Measurements from ENCODE around the gene IGSF3. TPM values are rescaled to one million over a fixed set of nuclear protein-coding genes. Genes with fewer than 3 reads are reported as not detected.
"Not testable (repeated sequence)": the region's sequence is repeated elsewhere in the genome, so short reads cannot be mapped to it uniquely, and the experiment has no call there.

The IGSF3 gene
- total and polyA plus RNA-seq, 9 donors: 0.38 to 2.1 (median 1.0) TPM

DNA sequence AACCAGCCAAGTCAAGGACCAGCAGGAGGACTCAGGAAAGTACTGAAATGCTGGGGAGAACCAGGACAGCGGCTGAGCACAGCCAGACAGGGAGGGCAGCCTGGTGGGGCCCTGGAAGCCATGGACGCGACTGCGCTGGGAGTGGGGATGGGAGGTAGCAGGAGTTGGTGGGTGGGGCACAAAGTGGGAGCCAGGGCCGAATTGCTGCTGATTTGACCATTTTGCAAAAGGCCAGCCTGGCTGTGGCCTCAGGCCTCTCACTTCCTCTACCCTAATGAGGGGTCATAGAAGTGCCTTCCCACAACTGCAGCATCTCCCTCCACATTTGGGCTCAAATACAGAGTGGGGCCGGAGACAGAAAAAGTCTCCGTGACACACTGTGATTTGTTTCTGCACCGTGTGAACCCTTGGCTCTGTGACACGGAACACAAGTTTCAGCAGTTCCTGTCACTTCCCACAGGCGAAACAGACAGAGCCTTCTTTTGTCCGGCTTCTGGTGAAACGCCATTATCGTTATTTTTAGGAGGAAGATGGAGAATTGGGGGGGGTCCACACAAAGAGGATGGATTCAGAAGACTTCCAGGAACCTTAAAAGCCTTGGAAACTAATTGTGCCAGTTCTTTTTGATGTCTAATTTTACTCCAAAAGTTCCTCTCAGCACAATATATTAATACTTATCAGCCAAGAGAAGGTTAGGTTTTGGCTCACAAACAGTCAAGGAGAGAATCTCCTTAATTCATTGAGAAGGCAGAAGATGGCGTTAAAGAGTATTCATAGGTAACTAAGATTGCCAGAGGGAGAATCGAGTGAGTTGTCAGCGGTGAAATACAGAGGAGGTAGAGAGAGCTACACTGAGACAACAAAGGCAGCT is 21.5 kb downstream of the IGSF3 start:
- DNase-seq; H3K9me3 ChIP-seq; H3K4me1 ChIP-seq (ENCODE audit: insufficient read depth); H3K4me3 ChIP-seq; H3K27me3 ChIP-seq; intact Hi-C loops (cut with DNase I); H3K27ac ChIP-seq; H3K36me3 ChIP-seq: not testable (repeated sequence)
- WGBS, 3 donors: 67 to 74% (median 69%) methylated on average over 16 of the region's 16 CpGs

DNA sequence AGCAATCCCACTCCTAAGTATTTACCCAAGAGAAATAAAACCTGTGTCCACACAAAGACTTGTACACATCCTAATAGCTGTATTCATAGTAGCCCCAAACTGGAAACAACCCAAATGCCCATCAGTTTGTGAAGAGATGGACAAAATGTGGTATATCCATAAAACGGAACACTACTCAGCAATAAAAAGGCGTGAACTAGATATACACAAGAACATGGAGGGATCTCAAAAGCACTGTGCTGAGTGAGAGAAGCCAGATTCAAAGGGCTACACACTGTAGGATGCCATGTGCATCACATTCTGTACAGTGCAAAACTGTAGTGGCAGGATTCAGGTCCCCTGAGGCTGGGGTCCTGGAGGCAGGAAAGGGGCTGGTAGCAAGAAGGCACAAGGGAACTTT is 22.5 kb downstream of the IGSF3 start:
- H3K9me3 ChIP-seq; H3K4me3 ChIP-seq; intact Hi-C loops (cut with DNase I); H3K36me3 ChIP-seq; H3K4me1 ChIP-seq (ENCODE audit: insufficient read depth); DNase-seq; H3K27me3 ChIP-seq; H3K27ac ChIP-seq: not testable (repeated sequence)
- 95 to 100% (median 95%) methylated on average over 2 of the region's 2 CpGs for WGBS, 3 donors

DNA sequence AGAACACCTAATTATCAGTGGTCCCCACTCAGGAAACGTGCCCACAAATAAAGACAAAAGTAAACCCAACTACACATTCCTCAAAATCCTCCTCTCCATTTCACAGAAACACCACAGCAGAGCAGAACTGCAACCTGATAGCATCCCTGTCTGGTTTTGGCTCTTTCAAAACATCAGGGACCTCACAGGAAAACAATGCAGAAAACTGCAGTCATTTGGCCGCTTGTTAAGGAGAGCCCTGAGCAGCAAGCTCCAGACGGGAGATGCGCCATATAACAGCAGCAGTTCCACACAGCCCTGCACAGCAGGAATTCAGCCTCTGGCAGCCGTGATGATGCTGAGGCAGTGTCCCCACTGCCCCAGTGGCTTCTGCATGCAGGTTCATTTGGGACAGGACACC is 23.4 kb downstream of the IGSF3 start:
- H3K27ac ChIP-seq; H3K4me3 ChIP-seq; H3K4me1 ChIP-seq (ENCODE audit: insufficient read depth); DNase-seq; H3K27me3 ChIP-seq; H3K9me3 ChIP-seq; intact Hi-C loops (cut with DNase I); H3K36me3 ChIP-seq: not testable (repeated sequence)
- WGBS, 3 donors: 46 to 54% (median 47%) methylated on average over 4 to 5 of the region's 5 CpGs

DNA sequence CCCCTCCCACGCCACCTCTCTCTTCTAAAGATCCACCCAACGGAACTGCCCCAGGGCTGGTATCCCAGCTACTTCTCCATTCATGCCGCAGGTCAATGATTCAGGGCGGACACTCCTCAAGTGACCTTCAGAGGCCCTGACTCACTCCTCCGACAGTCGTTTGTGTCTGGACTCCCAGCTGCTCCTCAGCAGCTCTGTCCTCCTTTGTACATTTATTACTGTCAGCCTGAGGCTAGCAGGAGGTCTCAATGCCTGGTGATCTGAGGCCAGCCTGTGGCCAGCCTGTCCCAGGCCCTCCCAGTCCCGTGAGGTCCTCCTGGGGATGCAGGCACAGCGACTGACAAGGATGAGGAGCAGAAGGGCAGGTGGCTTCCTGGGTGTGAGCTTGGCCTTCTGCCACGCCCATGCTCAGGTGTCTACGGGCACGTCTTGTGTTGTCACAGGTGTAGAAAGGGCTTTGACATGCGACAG is 24.2 kb downstream of the IGSF3 start:
- H3K27me3 ChIP-seq; H3K36me3 ChIP-seq; DNase-seq; H3K4me3 ChIP-seq; intact Hi-C loops (cut with DNase I); H3K9me3 ChIP-seq; H3K4me1 ChIP-seq (ENCODE audit: insufficient read depth); H3K27ac ChIP-seq: not testable (repeated sequence)
- 69 to 80% (median 69%) methylated on average over 12 of the region's 12 CpGs for WGBS, 3 donors

DNA sequence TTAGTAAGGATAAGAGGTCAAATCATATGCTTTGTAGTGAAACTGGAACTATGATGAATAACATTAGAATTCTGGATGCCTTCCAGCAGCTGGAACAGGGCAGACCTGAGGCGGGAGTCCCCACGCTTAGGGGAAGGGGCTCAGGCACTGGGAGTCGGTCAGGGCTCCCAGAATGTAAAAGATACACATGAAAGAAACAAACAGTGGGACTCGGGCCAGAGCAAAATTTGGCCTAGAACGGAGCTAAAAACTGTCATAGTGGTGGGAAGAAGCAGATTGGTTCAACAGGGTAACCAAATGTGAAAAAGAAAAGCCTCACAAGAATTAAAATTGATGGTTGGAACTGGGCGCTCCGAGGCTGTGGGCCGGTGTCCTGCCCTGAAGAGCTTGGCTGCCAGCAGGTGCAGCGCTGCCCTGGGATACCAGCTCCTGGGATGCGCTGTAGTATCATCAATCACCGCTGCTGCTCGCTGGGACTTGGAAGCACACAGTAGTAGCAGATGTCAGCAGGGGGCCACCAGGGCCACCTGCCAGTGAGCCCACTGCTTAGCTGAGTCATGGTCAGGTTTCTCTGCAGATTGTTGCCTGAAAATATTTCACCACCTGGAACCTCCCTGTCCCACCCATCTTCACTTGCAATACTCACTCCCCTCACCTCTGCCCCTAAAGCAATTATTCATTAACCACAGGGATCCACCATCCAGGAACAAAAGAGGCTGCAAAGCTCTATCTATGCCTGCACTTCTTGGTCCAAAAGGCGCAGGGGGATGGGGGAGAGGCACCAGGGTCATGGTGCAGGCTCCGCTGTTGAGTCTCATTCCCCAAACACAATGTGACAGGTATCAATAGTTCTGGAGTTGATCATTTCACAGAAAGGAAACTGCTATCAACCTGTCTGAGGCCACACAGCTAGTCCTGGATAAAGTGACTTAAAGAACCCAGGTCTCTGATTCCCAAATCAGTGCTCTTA is 24.9 kb downstream of the IGSF3 start:
- H3K27ac ChIP-seq; H3K36me3 ChIP-seq; intact Hi-C loops (cut with DNase I); H3K27me3 ChIP-seq; H3K4me1 ChIP-seq (ENCODE audit: insufficient read depth); H3K9me3 ChIP-seq; H3K4me3 ChIP-seq; DNase-seq: not testable (repeated sequence)
- WGBS, 3 donors: 42 to 51% (median 43%) methylated on average over 14 of the region's 14 CpGs

DNA sequence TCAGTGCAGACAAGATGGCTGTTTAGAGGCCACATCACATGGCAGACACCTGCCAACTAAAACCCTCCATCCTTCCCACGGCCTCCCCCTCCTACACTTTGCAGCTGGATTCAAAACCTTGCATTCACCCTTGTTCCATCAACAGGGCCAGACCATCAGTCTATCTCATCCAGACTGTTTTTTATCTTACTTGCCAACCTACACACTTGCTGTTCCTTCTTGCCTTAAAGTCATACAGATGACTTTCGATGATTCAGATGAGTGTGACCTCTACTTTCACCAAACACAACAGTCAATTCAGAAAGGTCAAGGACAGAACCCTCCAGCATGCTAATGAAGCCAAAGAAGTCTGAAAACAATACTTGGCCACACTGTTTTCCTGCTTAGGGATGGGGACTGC is 29.9 kb downstream of the IGSF3 start:
- H3K36me3 ChIP-seq; intact Hi-C loops (cut with DNase I); H3K4me1 ChIP-seq (ENCODE audit: insufficient read depth); H3K9me3 ChIP-seq; H3K27me3 ChIP-seq; DNase-seq; H3K27ac ChIP-seq; H3K4me3 ChIP-seq: not testable (repeated sequence)
- 45 to 62% (median 60%) methylated on average over 2 of the region's 2 CpGs for WGBS, 3 donors

DNA sequence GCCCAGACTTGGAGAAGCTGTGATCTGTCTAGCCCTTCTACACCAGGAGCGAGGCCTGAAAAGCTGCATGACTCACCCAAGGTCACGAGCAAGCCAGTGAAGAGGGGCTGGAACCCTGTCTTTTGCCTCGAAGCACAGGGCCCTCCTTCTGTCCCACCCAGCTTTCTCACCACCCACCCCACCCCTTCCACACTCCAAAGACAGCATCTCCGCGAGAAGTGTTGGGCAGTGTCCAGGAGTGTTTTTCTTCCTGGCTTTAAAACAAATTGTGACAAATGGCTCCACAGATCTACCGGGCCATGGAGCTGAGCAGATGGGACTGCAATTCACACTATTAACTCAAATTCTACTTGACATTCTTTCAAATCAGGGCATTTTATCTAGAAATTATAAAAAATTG is 30.9 kb downstream of the IGSF3 start:
- H3K4me3 ChIP-seq; intact Hi-C loops (cut with DNase I); H3K9me3 ChIP-seq; H3K27ac ChIP-seq; H3K27me3 ChIP-seq; DNase-seq; H3K4me1 ChIP-seq (ENCODE audit: insufficient read depth); H3K36me3 ChIP-seq: not testable (repeated sequence)
- WGBS, 3 donors: 44 to 50% (median 48%) methylated on average over 6 of the region's 6 CpGs

DNA sequence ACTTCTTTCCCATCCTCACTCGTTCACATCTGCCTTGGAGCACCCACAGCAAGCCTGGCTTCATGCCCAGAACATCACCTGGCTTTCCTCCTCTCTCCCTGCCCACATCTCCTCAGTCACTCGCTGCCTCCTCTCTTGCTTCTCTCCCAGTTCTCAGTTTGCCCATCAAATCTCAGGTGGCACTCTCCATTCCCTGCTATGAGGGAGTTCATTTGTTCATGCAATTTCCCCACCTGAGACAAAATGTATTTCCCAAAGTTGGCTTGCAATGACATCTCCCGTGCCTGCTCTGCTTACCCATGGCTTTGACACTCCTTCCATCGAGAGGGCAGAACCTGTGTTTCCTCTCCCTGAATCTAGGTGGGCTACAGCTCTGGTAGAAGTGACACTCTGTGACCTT is 33.1 kb downstream of the IGSF3 start:
- 66 to 88% (median 74%) methylated on average over 4 of the region's 4 CpGs for WGBS, 3 donors
- H3K27me3 ChIP-seq; H3K4me1 ChIP-seq (ENCODE audit: insufficient read depth); DNase-seq; H3K36me3 ChIP-seq; H3K4me3 ChIP-seq; intact Hi-C loops (cut with DNase I); H3K9me3 ChIP-seq; H3K27ac ChIP-seq: not testable (repeated sequence)

DNA sequence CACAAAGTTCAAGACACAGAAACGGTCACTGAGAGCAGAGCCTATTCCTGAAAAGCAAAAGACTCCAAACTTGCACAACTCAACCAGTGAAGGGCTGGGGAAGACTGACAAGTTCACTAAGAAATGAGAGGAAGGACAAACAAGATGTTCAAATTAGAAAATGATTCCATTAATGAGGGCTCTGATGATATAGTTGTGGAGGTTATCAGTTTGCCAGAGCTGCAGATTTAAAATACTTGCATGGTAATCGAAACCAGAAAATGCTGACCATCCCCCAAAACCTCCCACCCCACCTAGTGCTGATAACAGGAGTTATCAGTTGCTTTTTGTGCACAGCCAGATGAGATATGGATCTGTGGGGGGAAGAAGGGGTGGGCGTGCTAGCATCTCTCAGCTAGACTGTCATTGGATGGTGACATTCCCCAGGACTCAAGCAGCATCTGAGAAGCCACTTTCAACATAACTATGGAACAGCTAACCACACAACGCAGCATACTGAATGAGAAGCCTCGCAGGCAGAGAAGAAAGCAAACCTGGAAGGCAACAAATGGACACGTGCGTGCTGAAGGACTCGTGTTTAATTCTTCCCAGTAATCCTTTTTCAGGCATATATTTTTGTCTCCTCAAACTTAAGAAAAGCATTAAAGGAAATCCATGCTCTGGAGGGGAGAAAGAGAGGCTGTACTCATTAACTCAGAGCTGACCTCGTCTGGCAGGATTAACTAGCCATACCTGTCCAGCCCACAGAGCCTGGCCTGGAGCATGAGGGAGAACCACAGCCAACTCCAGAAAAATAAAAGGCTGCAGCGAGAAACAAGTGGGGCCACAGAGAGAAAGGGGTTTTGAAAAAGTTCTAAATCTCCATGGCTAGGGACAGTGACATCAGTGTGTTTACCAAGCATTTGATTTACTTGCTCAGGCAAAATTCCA is 35.3 kb downstream of the IGSF3 start:
- H3K27ac ChIP-seq; H3K4me1 ChIP-seq (ENCODE audit: insufficient read depth); DNase-seq; H3K27me3 ChIP-seq; intact Hi-C loops (cut with DNase I); H3K9me3 ChIP-seq; H3K4me3 ChIP-seq; H3K36me3 ChIP-seq: not testable (repeated sequence)
- 46 to 65% (median 52%) methylated on average over 10 of the region's 10 CpGs for WGBS, 3 donors

DNA sequence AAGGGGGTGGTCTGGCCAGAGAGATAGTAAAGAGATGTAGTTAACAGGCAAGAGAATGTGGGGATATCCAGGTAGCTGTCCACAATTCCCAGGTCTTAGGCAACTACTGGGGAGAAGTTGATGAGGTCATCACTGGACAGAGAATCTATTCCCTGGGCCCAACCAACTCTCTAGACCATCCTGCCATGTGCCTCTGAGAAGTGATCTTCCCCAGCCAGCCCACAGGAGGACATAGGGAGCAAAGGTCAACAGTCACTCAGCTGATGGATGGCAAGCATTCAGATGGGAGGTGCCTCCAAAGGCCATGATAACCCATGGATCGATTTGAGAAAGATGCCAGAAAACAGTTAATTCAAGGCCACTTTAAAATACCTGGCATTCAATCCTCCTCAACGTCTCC is 36.0 kb downstream of the IGSF3 start:
- H3K4me1 ChIP-seq (ENCODE audit: insufficient read depth); H3K9me3 ChIP-seq; H3K27ac ChIP-seq; DNase-seq; H3K4me3 ChIP-seq; intact Hi-C loops (cut with DNase I); H3K36me3 ChIP-seq; H3K27me3 ChIP-seq: not testable (repeated sequence)
- WGBS, 3 donors: 12 to 32% (median 13%) methylated on average over 2 of the region's 2 CpGs

DNA sequence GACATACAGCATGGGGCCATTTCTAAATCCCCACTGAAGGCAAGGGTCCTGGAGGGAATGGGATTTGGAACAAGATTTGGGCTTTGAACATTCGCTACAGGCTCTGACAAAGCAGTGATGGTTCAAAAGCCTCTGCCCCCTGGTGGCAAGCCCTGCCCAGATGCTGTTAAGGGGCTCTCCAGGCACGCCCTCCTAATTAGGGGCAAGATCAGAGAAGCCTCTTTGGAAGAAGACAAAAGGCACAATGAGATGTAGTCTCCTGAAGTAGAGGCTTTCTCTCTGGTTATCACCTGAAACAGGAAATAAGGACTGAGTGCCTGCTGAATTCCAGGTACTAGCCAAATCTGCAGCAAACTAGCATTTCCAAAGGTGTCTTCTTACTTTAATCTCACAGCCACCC is 37.5 kb downstream of the IGSF3 start:
- H3K27me3 ChIP-seq; H3K4me3 ChIP-seq; intact Hi-C loops (cut with DNase I); H3K4me1 ChIP-seq (ENCODE audit: insufficient read depth); H3K9me3 ChIP-seq; H3K36me3 ChIP-seq; H3K27ac ChIP-seq; DNase-seq: not testable (repeated sequence)
- 73 to 95% (median 82%) methylated on average over 2 of the region's 2 CpGs for WGBS, 3 donors
